HG03159 (cell line): ENCODE data around the gene TLK2.

Experiments
- ATAC-seq: cut with Tn5 transposase; IDR thresholded peaks from one replicate; pipeline ENCODE4 v1.9.1; 2021; ENCODE audit warnings: mild to moderate bottlenecking, moderate library complexity; ENCODE audit not compliant: unreplicated experiment

Gene TLK2

GRCh38 chr17:62627219-62627903, 148.7 kb downstream of the TLK2 start, which contains the start of gene MRC2:
MRC2 (plus strand) TSS chr17:62627670; CDS start chr17:62627803, 133 bp downstream.
- ATAC-seq, result no peak

- ATAC-seq, result no peak
These were observed 149.4 kb downstream of the TLK2 start for GRCh38 chr17:62627904-62628633.

GRCh38 chr17:62628831-62629555, 150.4 kb downstream of the TLK2 start:
- ATAC-seq, result no peak

GRCh38 chr17:62629556-62630364, 151.1 kb downstream of the TLK2 start:
- ATAC-seq, result no peak

- no peak for ATAC-seq
These were observed 151.9 kb downstream of the TLK2 start for GRCh38 chr17:62630365-62631085.

- ATAC-seq, result no peak
These were observed 152.7 kb downstream of the TLK2 start for GRCh38 chr17:62631086-62631935.

- no peak for ATAC-seq
These were observed 153.6 kb downstream of the TLK2 start for GRCh38 chr17:62631936-62632924.

GRCh38 chr17:62637809-62638208, 159.2 kb downstream of the TLK2 start:
- ATAC-seq, result no peak

GRCh38 chr17:62641153-62641552, 162.5 kb downstream of the TLK2 start:
- ATAC-seq, result no peak

GRCh38 chr17:62641951-62642350, 163.3 kb downstream of the TLK2 start:
- ATAC-seq, result no peak

- ATAC-seq, result no peak
These were observed 164.9 kb downstream of the TLK2 start for GRCh38 chr17:62643496-62643895.

- ATAC-seq, result no peak
These were observed 166.0 kb downstream of the TLK2 start for GRCh38 chr17:62644487-62645173.

GRCh38 chr17:62648251-62648955, 169.8 kb downstream of the TLK2 start:
- no peak for ATAC-seq

GRCh38 chr17:62648956-62649294, 170.3 kb downstream of the TLK2 start:
- ATAC-seq, result no peak

- no peak for ATAC-seq
These were observed 170.9 kb downstream of the TLK2 start for GRCh38 chr17:62649570-62649969.

GRCh38 chr17:62650587-62650986, 172.0 kb downstream of the TLK2 start:
- no peak for ATAC-seq
